GM12872 (cell line): ENCODE results near the gene GPRC5B.

Experiments used
- TF ChIP-seq, protein P1 (sequence below): IDR thresholded peaks from 3 replicates; pipeline ENCODE4 v1.5.1; 2011; ENCODE audit warnings: low read depth, mild to moderate bottlenecking, low read length, moderate library complexity; ENCODE audit not compliant: insufficient read depth

Gene GPRC5B

DNA sequence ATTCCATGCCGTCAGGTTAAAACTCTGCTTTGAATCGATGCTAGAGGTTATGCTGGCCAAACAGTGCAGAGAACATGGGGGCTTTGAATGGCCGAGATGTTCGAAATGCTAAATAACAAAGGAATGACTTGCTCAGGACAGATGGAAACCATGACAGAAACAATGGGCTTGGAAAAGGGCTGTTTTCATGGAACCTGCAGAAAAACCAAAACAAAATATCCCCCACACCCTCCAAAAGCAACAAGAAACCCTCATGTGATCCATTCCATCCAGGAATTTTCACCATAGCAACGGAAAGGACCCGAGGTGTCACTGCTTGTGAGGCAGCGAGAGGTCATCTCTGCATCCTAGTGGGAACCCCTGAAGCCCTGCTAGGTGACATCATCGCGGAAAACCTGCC is 25.5 kb downstream of the GPRC5B start:
- TF ChIP-seq, protein P1, sequence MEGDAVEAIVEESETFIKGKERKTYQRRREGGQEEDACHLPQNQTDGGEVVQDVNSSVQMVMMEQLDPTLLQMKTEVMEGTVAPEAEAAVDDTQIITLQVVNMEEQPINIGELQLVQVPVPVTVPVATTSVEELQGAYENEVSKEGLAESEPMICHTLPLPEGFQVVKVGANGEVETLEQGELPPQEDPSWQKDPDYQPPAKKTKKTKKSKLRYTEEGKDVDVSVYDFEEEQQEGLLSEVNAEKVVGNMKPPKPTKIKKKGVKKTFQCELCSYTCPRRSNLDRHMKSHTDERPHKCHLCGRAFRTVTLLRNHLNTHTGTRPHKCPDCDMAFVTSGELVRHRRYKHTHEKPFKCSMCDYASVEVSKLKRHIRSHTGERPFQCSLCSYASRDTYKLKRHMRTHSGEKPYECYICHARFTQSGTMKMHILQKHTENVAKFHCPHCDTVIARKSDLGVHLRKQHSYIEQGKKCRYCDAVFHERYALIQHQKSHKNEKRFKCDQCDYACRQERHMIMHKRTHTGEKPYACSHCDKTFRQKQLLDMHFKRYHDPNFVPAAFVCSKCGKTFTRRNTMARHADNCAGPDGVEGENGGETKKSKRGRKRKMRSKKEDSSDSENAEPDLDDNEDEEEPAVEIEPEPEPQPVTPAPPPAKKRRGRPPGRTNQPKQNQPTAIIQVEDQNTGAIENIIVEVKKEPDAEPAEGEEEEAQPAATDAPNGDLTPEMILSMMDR, result no peak

DNA sequence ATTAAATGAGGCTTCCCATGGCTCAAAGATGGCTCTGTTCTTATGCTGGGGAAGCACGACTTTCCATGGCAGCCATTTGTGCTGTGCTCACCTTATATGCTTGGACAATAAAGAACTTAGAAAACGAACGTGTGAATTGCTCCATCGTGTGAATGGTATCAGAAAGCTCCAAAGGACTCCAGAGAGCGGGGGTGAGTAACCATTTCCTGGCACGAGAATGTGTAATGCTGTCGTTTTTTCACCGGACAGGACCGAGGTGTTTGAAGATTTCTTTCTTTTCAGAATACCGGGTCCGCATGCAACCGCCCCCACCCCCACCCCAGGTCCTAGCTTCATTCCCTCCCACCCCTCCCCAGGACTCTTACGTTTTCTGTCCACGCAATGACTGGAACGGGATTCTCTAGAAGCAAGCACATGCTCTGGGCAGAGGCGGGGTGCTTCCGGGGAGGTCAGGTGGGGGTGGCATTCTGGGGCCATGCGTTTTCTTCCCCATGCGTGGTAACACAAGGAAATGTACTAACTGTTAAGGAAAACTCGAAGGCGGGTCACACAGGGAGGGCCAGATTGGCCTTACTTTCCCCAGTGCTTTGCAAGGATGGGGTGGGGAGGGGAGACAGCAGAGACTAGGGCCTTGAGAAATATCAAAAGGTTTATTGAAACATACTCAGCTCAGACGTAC is 26.2 kb downstream of the GPRC5B start:
- TF ChIP-seq, protein P1, result no peak

DNA sequence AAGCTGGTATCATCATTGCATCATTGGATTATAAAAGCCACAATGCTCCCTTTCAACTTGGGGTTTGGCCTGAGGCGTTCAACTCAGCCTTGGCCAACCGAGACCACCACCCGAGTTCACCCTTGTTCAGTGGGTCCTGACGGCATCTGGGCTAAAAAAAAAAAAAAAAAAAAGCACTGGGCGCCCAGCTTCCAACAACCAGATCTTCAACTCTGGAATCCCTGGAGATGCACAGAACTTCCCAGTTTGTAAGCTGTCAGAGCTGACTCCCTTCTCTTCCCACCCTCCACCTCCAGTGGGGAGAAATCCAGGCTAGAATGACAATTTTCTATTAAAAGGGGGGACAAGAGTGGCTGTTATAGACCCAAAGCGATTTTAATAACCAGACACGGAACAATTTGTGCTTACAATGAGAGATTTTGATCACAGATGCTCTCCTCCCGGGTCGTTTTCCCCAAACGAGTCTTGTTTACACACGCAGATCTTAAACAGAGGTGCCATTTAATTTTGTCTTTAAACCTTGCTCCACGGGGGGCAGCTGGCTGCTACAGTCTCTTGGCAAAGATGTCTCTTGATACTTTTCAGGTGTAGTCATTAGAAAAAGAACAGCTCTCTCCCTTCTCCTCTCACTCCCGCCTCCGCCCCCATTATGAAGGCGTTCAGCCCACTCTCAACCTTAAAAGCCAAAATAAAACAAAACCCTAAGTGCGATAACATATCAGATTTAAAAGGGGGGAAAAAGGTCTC is 26.9 kb downstream of the GPRC5B start:
- TF ChIP-seq, protein P1, result no peak

DNA sequence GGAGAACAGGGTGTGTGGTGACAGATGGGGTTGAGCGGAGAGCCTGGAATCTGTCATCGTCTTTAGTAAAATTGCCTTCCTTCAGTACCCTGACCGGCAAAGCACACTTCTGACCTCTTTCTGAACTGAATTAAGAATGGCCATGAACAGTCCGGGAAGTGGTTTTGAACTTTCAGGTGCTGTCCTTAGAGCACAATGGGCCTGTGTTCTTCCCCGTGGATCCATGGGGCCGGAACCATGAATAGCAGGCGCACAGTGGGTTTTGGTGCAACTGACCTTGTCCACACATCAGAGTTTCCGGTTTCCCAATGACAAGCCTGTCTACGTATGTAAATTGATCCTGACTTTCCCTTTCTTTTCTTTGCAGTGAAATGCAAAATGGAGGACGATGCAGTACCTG is 28.5 kb downstream of the GPRC5B start:
- TF ChIP-seq, protein P1, result no peak

DNA sequence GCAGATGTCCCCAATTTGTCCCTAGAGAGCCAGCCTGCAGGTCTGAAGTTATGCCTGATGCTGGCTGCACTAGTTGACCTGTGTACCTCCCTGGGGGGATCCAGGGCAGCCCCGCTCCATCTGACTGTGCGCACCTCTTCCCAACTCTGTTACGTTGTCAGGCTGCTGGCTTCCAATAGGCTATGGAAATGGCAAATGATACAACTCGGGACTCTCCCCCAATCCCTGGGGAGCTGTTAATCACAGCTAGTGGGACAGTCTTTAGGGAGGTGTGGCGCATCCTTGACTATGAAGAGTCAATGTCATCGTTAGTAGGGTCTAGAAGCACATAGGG is 30.1 kb downstream of the GPRC5B start:
- TF ChIP-seq, protein P1, result no peak

DNA sequence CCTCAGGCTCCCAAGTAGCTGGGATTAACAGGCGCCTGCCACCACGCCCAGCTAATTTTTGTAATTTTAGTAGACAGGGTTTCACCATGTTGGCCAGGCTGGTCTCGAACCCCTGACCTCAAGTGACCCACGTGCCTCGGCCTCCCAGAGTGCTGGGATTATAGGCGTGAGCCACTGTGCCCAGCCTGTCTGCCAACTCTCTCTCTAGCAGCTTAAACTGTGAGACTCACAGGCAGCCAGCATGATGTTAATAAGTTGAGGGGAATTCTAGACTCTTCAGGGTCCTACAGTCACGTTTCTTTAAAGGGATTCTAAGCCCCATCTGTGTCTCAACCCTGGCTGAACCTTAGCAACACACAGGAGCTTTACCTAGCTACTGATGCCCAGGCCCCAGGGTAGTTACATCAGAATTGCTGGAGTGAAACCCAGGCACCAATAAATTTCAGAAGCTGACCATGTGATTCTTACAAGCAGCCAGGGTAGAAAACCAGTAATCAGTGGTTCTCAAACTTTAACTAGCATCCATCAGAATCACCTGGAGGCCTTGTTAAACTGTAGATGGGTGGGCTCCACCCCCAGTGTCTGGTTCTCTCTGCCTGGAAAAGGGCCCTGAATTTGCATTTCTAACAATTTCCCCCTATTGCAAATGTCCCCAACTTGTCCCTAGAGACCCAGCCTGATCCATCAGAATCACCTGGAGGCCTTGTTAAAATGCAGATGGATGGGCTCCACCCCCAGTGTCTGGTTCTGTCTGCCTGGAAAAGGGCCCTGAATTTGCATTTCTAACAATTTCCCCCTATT is 30.7 kb downstream of the GPRC5B start:
- TF ChIP-seq, protein P1, result no peak

DNA sequence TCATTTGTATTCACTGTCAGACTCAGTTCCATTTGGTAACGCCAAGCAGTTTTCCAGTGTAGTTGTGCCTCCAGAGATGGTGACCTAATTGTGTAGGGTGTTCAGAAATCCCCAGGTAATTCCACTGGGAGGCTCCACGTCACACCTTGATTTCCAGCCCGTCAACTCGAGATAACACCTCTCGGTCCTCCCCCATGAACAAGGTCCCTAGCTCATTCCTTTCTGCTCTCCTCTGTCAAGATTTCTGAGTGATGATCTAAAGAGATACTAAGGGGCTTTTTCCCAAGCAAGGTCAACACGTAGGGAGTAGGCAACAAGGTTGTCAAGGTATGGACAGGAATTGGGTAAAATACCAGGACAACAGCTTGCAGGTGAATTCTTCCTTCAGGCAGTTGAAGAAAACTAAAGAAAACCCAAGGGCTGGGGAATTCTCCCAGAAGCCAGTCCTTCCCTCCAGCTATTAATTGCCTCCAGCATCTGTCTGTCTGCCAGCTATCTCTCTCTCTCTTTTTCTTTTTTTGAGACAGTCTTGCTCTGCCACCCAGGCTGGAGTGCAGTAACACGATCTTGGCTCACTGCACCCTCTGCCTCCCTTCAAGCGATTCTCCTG is 31.4 kb downstream of the GPRC5B start:
- TF ChIP-seq, protein P1, result no peak
